Peyer's patch (tissue), 4 donors: ENCODE measurements around the gene CELSR1.

ENCODE experiments used
- CTCF ChIP-seq, 6 experiments: fragments of 450-650 bp in 4 of 6; fragments of 200-600 bp in 2 of 6; sonication (generic) in 1 of 6; IDR thresholded peaks; one replicate each; pipeline ENCODE4 v1.5.1; 2017 to 2019; ENCODE audit warnings: antibody characterized with exemption in 6 of 6, mild to moderate bottlenecking in 3 of 6, moderate library complexity in 1 of 6
- POLR2A ChIP-seq, 2 donors: fragments of 450-650 bp; IDR thresholded peaks; one replicate each; pipeline ENCODE4 v1.5.1; 2017; ENCODE audit warnings: antibody characterized with exemption in 2 of 2, mild to moderate bottlenecking in 2 of 2, moderate library complexity in 2 of 2

- TF ChIP-seq CTCF (IDR thresholded peaks at IDR 0.05), result no peak
- TF ChIP-seq POLR2A (IDR thresholded peaks at IDR 0.05), result no peak
Measured at GRCh38 chr22:46368422-46368821, 169.0 kb downstream of the CELSR1 start.
